Endothelial cell of umbilical vein (primary cell): ENCODE results near the gene LARP1. TPM values are rescaled to one million over a fixed set of nuclear protein-coding genes. Genes with fewer than 3 reads are reported as not detected.

ENCODE experiments used
- BruUV-seq: library from RNA; stranded (reverse); fragments of 400-500 nt; replicated peaks from 2 replicates; lab custom pipeline; 2021; lab: Mats Ljungman, UMichigan
- CTCF ChIA-PET: fragments of 300-600, 350-600 bp; sonication (Branson Sonifier 250); formaldehyde crosslinking; loops from one replicate; lab custom pipeline; 2021; ENCODE audit warnings: antibody characterized with exemption, inconsistent platforms; lab: Charles Lee
- POLR2A ChIA-PET: fragments of 300-600, 350-600 bp; sonication (Branson Sonifier 250); formaldehyde crosslinking; loops from one replicate; lab custom pipeline; 2021; ENCODE audit warnings: antibody characterized with exemption, inconsistent platforms; lab: Charles Lee
- DNase-seq: peaks from one replicate; pipeline ENCODE4 v3.0.0-alpha.2; 2011; ENCODE audit warnings: low read depth, low spot score
- FAIRE-seq: peaks from 2 replicates; lab custom pipeline; 2011; peaks lifted over from hg19 to GRCh38; lab: Jason Lieb, UNC
- H2AFZ ChIP-seq: 2 replicates; pipeline ENCODE4 v1.6.0; 2012; ENCODE audit warnings: low read depth, low read length, control low read depth, inconsistent platforms
- H3K27ac ChIP-seq: 2 replicates; pipeline ENCODE4 v1.5.1; 2011; ENCODE audit warnings: low read depth, mild to moderate bottlenecking, control low read depth, low read length, moderate library complexity; ENCODE audit not compliant: insufficient read depth
- H3K27me3 ChIP-seq, 2 experiments: 2 replicates each; pipeline versions ENCODE4 v1.6.0 to v1.6.1; 2011; ENCODE audit warnings: low read length in 2 of 2, mixed read lengths in 1 of 2; ENCODE audit not compliant: control insufficient read depth in 2 of 2, insufficient read depth in 2 of 2
- H3K36me3 ChIP-seq, 2 experiments: 2 replicates in 1 of 2; 3 replicates in 1 of 2; pipeline ENCODE4 v1.5.1; 2011; ENCODE audit warnings: low read length in 2 of 2, mild to moderate bottlenecking in 1 of 2, moderate library complexity in 1 of 2; ENCODE audit not compliant: control insufficient read depth in 2 of 2, insufficient read depth in 2 of 2; ENCODE audit errors: extremely low read depth in 1 of 2
- H3K4me1 ChIP-seq: 3 replicates; pipeline ENCODE4 v1.5.1; 2011; ENCODE audit warnings: mild to moderate bottlenecking, low read length; ENCODE audit not compliant: control insufficient read depth, insufficient read depth; ENCODE audit errors: extremely low read depth
- H3K4me2 ChIP-seq: 2 replicates; pipeline ENCODE4 v1.6.1; 2011; ENCODE audit warnings: low read length, control low read depth, mixed read lengths; ENCODE audit not compliant: insufficient read depth
- H3K4me3 ChIP-seq, 3 experiments: fragments of 200-600 bp in 1 of 3; sonication (generic), shearing (Covaris generic) in 1 of 3; replicated peaks in 1 of 3; 2 replicates each; pipeline ENCODE4 v1.5.1; 2011 to 2016; ENCODE audit warnings: control low read depth in 3 of 3, low read length in 3 of 3, mild to moderate bottlenecking in 2 of 3, inconsistent platforms in 1 of 3, low read depth in 1 of 3, moderate library complexity in 1 of 3; ENCODE audit not compliant: insufficient read depth in 1 of 3
- H3K79me2 ChIP-seq: 2 replicates; pipeline ENCODE4 v1.6.0; 2012; ENCODE audit warnings: low read length, inconsistent platforms; ENCODE audit not compliant: control insufficient read depth, insufficient read depth
- H3K9ac ChIP-seq: replicated peaks from 2 replicates; pipeline ENCODE3; 2011; ENCODE audit warnings: low read length, control low read depth; ENCODE audit not compliant: insufficient read depth; ENCODE audit errors: extremely low read depth
- H3K9me1 ChIP-seq: replicated peaks from 3 replicates; pipeline ENCODE4 v1.6.0; 2011; ENCODE audit warnings: mild to moderate bottlenecking, low read length; ENCODE audit not compliant: control insufficient read depth, insufficient read depth; ENCODE audit errors: extremely low read depth
- H3K9me3 ChIP-seq: replicated peaks from 2 replicates; pipeline ENCODE4 v1.5.1; 2012; ENCODE audit warnings: low read length, inconsistent platforms; ENCODE audit not compliant: control insufficient read depth, insufficient read depth
- H4K20me1 ChIP-seq: replicated peaks from 2 replicates; pipeline ENCODE3; 2011; ENCODE audit warnings: mild to moderate bottlenecking, low read length; ENCODE audit not compliant: control insufficient read depth, insufficient read depth; ENCODE audit errors: extremely low read depth
- EZH2 ChIP-seq: IDR thresholded peaks from 2 replicates; pipeline ENCODE4 v1.6.1; 2012; ENCODE audit warnings: borderline replicate concordance, low read depth, mild to moderate bottlenecking, moderate library complexity, low read length, inconsistent platforms; ENCODE audit not compliant: severe bottlenecking
- FOS ChIP-seq: IDR thresholded peaks from 2 replicates; pipeline ENCODE4 v1.6.1; 2011; ENCODE audit warnings: mild to moderate bottlenecking, low read length, moderate library complexity, borderline replicate concordance; ENCODE audit not compliant: insufficient read depth
- GATA2 ChIP-seq: IDR thresholded peaks from 2 replicates; pipeline ENCODE4 v1.7.0; 2011; ENCODE audit warnings: low read depth, mild to moderate bottlenecking, moderate library complexity, mixed read lengths, low read length; ENCODE audit not compliant: insufficient read length, insufficient read depth
- JUN ChIP-seq: IDR thresholded peaks from 2 replicates; pipeline ENCODE4 v1.6.1; 2011; ENCODE audit warnings: borderline replicate concordance, low read depth; ENCODE audit not compliant: insufficient read length, insufficient read depth
- MAX ChIP-seq: IDR thresholded peaks from 2 replicates; pipeline ENCODE4 v1.6.1; 2011; ENCODE audit not compliant: insufficient read depth, insufficient read length
- MYC ChIP-seq: IDR thresholded peaks from one replicate; pipeline ENCODE4 v1.6.1; 2011; ENCODE audit warnings: mild to moderate bottlenecking, low read depth, low read length
- POLR2A ChIP-seq: IDR thresholded peaks from 2 replicates; pipeline ENCODE4 v1.6.1; 2012; ENCODE audit warnings: low read depth, mild to moderate bottlenecking, control low read depth, low read length
- POLR2AphosphoS5 ChIP-seq: IDR thresholded peaks from 2 replicates; pipeline ENCODE4 v1.6.1; 2012; ENCODE audit warnings: low read depth, mild to moderate bottlenecking, control low read depth, low read length, moderate library complexity; ENCODE audit not compliant: insufficient read depth
- dilution Hi-C: fragments of 300-500 bp; cut with MboI; formaldehyde crosslinking; loops from one replicate; pipeline ENCODE4 v1.15.0; 2019; ENCODE audit warnings: low sequenced_read_pairs; ENCODE audit not compliant: extremely low pct_ligation_motif_present
- intact Hi-C: fragments of 100-400 bp; cut with micrococcal nuclease; formaldehyde crosslinking; loops from one replicate; pipeline ENCODE4 v1.10.0; 2022
- polyA plus RNA-seq, 4 experiments: library from polyadenylated mRNA; depleted of rRNA in 3 of 4; stranded (reverse) in 3 of 4; unstranded in 1 of 4; fragments of >200 nt; gene quantifications; 2 replicates each; pipeline versions ENCODE4 v1.2.1 to v1.2.3, GENCODE V29; 2011 to 2012; ENCODE audit warnings: missing spikeins in 1 of 4
- total RNA-seq: library from RNA; stranded (reverse); gene quantifications from 2 replicates; pipeline ENCODE4 v1.2.3, GENCODE V29; 2021
- TF ChIP-seq, protein P1 (sequence below), 2 donors: IDR thresholded peaks; 1 replicate in 1 of 2; 2 replicates in 1 of 2; pipeline ENCODE4 v1.5.1; 2011; ENCODE audit warnings: low read length in 2 of 2, mild to moderate bottlenecking in 2 of 2, moderate library complexity in 2 of 2, control low read depth in 1 of 2, inconsistent platforms in 1 of 2, low read depth in 1 of 2; ENCODE audit not compliant: insufficient read depth in 1 of 2; ENCODE audit errors: extremely low read depth in 1 of 2

The LARP1 gene
- total and polyA plus RNA-seq, 2 donors (not counting 3 experiments of a cell fraction or from before 2014, with no cell fraction given): 70.4 to 252 TPM

GRCh38 chr5:154837009-154837901 is 82.1 kb downstream of the LARP1 start:
- dilution Hi-C loops: no loop called here
- intact Hi-C loops: no loop called here
- H3K4me2 ChIP-seq: no peak overlapping the region
- no peak overlapping the region for H3K4me3 ChIP-seq
- no peaks in the 10 kb centered on the region for H3K27me3 ChIP-seq
- H3K9me1 ChIP-seq: no peaks in the 10 kb centered on the region
- no peaks in the 10 kb centered on the region for H3K79me2 ChIP-seq
- no peaks in the 10 kb centered on the region for H4K20me1 ChIP-seq
- H2AFZ ChIP-seq: no peak overlapping the region
- TF ChIP-seq, protein P1, sequence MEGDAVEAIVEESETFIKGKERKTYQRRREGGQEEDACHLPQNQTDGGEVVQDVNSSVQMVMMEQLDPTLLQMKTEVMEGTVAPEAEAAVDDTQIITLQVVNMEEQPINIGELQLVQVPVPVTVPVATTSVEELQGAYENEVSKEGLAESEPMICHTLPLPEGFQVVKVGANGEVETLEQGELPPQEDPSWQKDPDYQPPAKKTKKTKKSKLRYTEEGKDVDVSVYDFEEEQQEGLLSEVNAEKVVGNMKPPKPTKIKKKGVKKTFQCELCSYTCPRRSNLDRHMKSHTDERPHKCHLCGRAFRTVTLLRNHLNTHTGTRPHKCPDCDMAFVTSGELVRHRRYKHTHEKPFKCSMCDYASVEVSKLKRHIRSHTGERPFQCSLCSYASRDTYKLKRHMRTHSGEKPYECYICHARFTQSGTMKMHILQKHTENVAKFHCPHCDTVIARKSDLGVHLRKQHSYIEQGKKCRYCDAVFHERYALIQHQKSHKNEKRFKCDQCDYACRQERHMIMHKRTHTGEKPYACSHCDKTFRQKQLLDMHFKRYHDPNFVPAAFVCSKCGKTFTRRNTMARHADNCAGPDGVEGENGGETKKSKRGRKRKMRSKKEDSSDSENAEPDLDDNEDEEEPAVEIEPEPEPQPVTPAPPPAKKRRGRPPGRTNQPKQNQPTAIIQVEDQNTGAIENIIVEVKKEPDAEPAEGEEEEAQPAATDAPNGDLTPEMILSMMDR (IDR thresholded peaks at IDR 0.05; ENCODE audit: extremely low read depth in 1 of 2, insufficient read depth in 1 of 2, low read depth in 1 of 2, low read length in 2 of 2): no peak
- TF ChIP-seq POLR2AphosphoS5: no peak
- no peak for TF ChIP-seq JUN
- no peak for TF ChIP-seq POLR2A
- TF ChIP-seq FOS: no peak
- TF ChIP-seq MYC: no peak
- TF ChIP-seq EZH2: no peak
- no peak for TF ChIP-seq MAX
- no peak for TF ChIP-seq GATA2
- FAIRE-seq (peak; percentile 37), DNase-seq (no peak)
- no peaks in the 10 kb centered on the region for H3K9me3 ChIP-seq
- H3K9ac ChIP-seq: no peak overlapping the region
- no peak overlapping the region for H3K27ac ChIP-seq
- ChIA-PET CTCF (interaction anchor here (1.2 kb wide), 1 partner anchor 20 kb away, joined by 3 read pairs; no protein-coding TSS in a partner anchor), POLR2A (interaction anchor here (2.6 kb wide), 1 partner anchor 21 kb away, joined by 8 read pairs; the partner anchor contains the start of gene CNOT8)
- H3K36me3 ChIP-seq: peaks cover 0 to 3% of the 10 kb centered on the region in 2 experiments
- H3K4me1 ChIP-seq: peaks cover 5% of the 10 kb centered on the region
- no TSS peak for BruUV-seq
